ENCODE measurements around the gene NISCH.

NISCH gene

DNA sequence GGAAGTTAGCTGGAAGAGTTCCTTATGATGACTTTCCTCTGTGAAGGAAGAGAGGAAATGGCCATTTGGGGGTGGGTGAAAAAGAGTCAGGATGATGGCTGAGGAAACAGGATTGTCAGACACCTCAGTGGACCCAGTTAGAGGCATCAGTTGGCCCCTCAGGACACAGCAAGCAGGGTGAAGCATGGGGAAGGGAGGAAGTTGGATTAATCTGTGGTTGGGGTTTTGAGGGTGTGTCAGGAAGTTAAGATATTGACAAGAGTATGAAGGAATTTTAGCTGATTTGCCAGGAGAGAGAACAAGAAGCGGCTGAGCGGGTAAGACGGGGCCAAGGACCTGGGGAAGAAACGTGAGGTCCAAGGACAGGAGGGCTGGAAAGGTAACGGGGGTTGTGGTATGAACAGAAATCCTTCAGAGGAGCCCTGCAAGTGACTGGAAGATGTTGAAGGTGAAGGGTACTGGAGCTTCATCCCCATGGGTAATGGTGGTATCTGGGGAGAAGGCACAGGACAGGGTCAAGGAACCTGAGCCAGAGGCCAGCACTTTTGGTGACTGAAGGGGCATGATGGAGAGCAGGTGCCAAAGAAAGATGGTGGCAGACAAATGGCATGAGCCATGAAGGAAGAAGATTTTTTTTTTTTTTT is 83.7 kb downstream of the NISCH start:
- Histone ChIP-seq H3K36me3 (ENCODE audit: control insufficient read depth in 1 of 2, insufficient read depth in 2 of 2, low read length in 2 of 2) (peaks cover 10 to 13% of the 10 kb centered on the region in 2 donors), H3K9ac (ENCODE audit: low read depth in 1 of 2, low read length in 2 of 2) (no peak overlapping the region), H3K27me3 (ENCODE audit: control insufficient read depth in 1 of 2, insufficient read depth in 2 of 2, low read length in 2 of 2) (no peaks in the 10 kb centered on the region), H3K27ac (ENCODE audit: low read depth, low read length) (no peak overlapping the region), H3K4me3 (ENCODE audit: low read depth in 1 of 2, low read length in 2 of 2) (no peak overlapping the region), H3K9me3 (ENCODE audit: control insufficient read depth in 1 of 2, low read length in 2 of 2) (no peaks in the 10 kb centered on the region), H3K4me1 (ENCODE audit: control insufficient read depth in 1 of 2, insufficient read depth in 2 of 2, low read length in 2 of 2) (peaks cover 25 to 31% of the 10 kb centered on the region in 2 donors)

DNA sequence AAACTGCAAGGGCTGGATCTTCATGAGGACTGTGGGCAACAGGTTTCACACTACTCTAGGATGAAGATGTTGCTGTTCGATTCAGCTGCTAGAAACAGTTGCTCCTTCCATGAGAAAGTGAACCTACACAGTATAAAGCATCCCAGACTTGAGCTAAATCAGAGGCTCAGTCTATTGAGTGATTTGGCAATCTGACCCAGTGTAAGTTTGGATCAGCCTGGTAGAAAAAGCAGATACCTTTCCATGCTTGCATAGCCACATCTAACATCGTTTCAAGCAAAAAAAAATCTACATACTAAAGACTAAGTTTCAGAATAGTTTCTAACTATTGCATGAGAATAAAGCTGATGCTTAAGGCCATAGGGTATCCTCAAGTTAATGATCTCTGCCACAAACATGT is 85.6 kb downstream of the NISCH start:
- H3K27me3 ChIP-seq (ENCODE audit: control insufficient read depth in 1 of 2, insufficient read depth in 2 of 2, low read length in 2 of 2), result no peaks in the 10 kb centered on the region
- H3K36me3 ChIP-seq (ENCODE audit: control insufficient read depth in 1 of 2, insufficient read depth in 2 of 2, low read length in 2 of 2), result peaks cover 15 to 19% of the 10 kb centered on the region in 2 donors
- H3K9me3 ChIP-seq (ENCODE audit: control insufficient read depth in 1 of 2, low read length in 2 of 2), result no peaks in the 10 kb centered on the region
- H3K4me1 ChIP-seq (ENCODE audit: control insufficient read depth in 1 of 2, insufficient read depth in 2 of 2, low read length in 2 of 2), result peaks cover 22 to 25% of the 10 kb centered on the region in 2 donors
- H3K4me3 ChIP-seq (ENCODE audit: low read depth in 1 of 2, low read length in 2 of 2), result no peak overlapping the region
- no peak overlapping the region for H3K27ac ChIP-seq (ENCODE audit: low read depth, low read length)
- no peak overlapping the region for H3K9ac ChIP-seq (ENCODE audit: low read depth in 1 of 2, low read length in 2 of 2)
